NCI-H82 (cell line): ENCODE data around the gene DYRK4.

Experiments
- DNase-seq: peaks from one replicate; lab custom pipeline; 2025; lab: John Stamatoyannopoulos, UW

Gene DYRK4

GRCh38 chr12:4563336-4563735, 1.3 kb downstream of the DYRK4 start:
- DNase-seq = no peak

GRCh38 chr12:4564818-4565217, 2.8 kb downstream of the DYRK4 start:
- DNase-seq = no peak

GRCh38 chr12:4566474-4566873, 4.5 kb downstream of the DYRK4 start:
- DNase-seq = no peak

- no peak for DNase-seq
Measured at GRCh38 chr12:4567073-4567881, 5.3 kb downstream of the DYRK4 start.

- DNase-seq = no peak
Measured at GRCh38 chr12:4569261-4569660, 7.3 kb downstream of the DYRK4 start.

GRCh38 chr12:4572680-4573079, 10.7 kb downstream of the DYRK4 start:
- DNase-seq = no peak

GRCh38 chr12:4579305-4580102, 17.5 kb downstream of the DYRK4 start:
- DNase-seq = peak; percentile 87

GRCh38 chr12:4580281-4580688, 18.3 kb downstream of the DYRK4 start:
- no peak for DNase-seq

GRCh38 chr12:4584281-4584680, 22.3 kb downstream of the DYRK4 start:
- no peak for DNase-seq

- peak; percentile 15 for DNase-seq
Measured at GRCh38 chr12:4584896-4585295, 22.9 kb downstream of the DYRK4 start.

- DNase-seq = no peak
Measured at GRCh38 chr12:4586500-4586899, 24.5 kb downstream of the DYRK4 start.

- no peak for DNase-seq
Measured at GRCh38 chr12:4587108-4587507, 25.1 kb downstream of the DYRK4 start.

- no peak for DNase-seq
Measured at GRCh38 chr12:4588916-4589315, 26.9 kb downstream of the DYRK4 start.

GRCh38 chr12:4589941-4590340, 27.9 kb downstream of the DYRK4 start:
- DNase-seq = no peak

GRCh38 chr12:4591180-4591687, 29.2 kb downstream of the DYRK4 start:
- peak; percentile 81 for DNase-seq

- DNase-seq = no peak
Measured at GRCh38 chr12:4595881-4596280, 33.9 kb downstream of the DYRK4 start.

GRCh38 chr12:4603421-4603820, 41.4 kb downstream of the DYRK4 start:
- DNase-seq = no peak

- DNase-seq = no peak
Measured at GRCh38 chr12:4603946-4604345, 41.9 kb downstream of the DYRK4 start.

- DNase-seq = peak; percentile 94
Measured at GRCh38 chr12:4604684-4605193, 42.7 kb downstream of the DYRK4 start.

GRCh38 chr12:4607056-4607455, 45.0 kb downstream of the DYRK4 start:
- DNase-seq = peak; percentile 98

- DNase-seq = no peak
Measured at GRCh38 chr12:4609071-4609470, 47.1 kb downstream of the DYRK4 start.

- peak; percentile 97 for DNase-seq
Measured at GRCh38 chr12:4610481-4610880, 48.5 kb downstream of the DYRK4 start.

GRCh38 chr12:4615667-4616066, 53.7 kb downstream of the DYRK4 start:
- no peak for DNase-seq
